ENCODE measurements around the gene PET100.

The PET100 gene

GRCh38 chr19:7676376-7676775 is 46.8 kb downstream of the PET100 start:
- Histone ChIP-seq H3K27ac (no peak overlapping the region), H3K9ac (no peak overlapping the region), H3K4me1 (no peaks in the 10 kb centered on the region), H3K79me2 (no peaks in the 10 kb centered on the region), H3K36me3 (ENCODE audit: control insufficient read depth, insufficient read depth, low read length) (no peaks in the 10 kb centered on the region), H3K27me3 (ENCODE audit: control insufficient read depth, insufficient read depth, low read length) (peaks cover 3% of the 10 kb centered on the region), H3K9me3 (ENCODE audit: control insufficient read depth, low read length) (no peaks in the 10 kb centered on the region), H3K4me3 (ENCODE audit: low read depth, low read length) (no peak overlapping the region), H3K4me2 (ENCODE audit: low read length) (no peak overlapping the region), H2AFZ (no peak overlapping the region)
- no peak for TF ChIP-seq CTCF (IDR thresholded peaks at IDR 0.05)

- H3K4me3 ChIP-seq (ENCODE audit: low read depth, low read length) = no peak within 1 kb of the TSS
- no peak within 1 kb of the TSS for H2AFZ ChIP-seq
- H3K4me1 ChIP-seq = peaks cover 3% of the 10 kb centered on the region
- H3K36me3 ChIP-seq (ENCODE audit: control insufficient read depth, insufficient read depth, low read length) = no peaks in the 10 kb centered on the region
- no peak within 1 kb of the TSS for H3K9ac ChIP-seq
- no peaks in the 10 kb centered on the region for H3K79me2 ChIP-seq
- H3K4me2 ChIP-seq (ENCODE audit: low read length) = no peak within 1 kb of the TSS
- no peak for TF ChIP-seq CTCF (IDR thresholded peaks at IDR 0.05)
- H3K9me3 ChIP-seq (ENCODE audit: control insufficient read depth, low read length) = no peaks in the 10 kb centered on the region
- H3K27ac ChIP-seq = no peak within 1 kb of the TSS
- peaks cover 3% of the 10 kb centered on the region for H3K27me3 ChIP-seq (ENCODE audit: control insufficient read depth, insufficient read depth, low read length)
Observed at GRCh38 chr19:7676854-7677253, 47.3 kb downstream of the PET100 start, which contains the start of gene MCEMP1. TSS of gene MCEMP1 (plus strand) at chr19:7677090. CDS start at chr19:7677121, 31 bp downstream.

GRCh38 chr19:7677669-7678311 is 48.2 kb downstream of the PET100 start:
- no peak for TF ChIP-seq CTCF (IDR thresholded peaks at IDR 0.05)
- Histone ChIP-seq H3K27me3 (ENCODE audit: control insufficient read depth, insufficient read depth, low read length) (peaks cover 3% of the 10 kb centered on the region), H3K36me3 (ENCODE audit: control insufficient read depth, insufficient read depth, low read length) (no peaks in the 10 kb centered on the region), H3K9me3 (ENCODE audit: control insufficient read depth, low read length) (no peaks in the 10 kb centered on the region), H3K9ac (no peak overlapping the region), H3K4me3 (ENCODE audit: low read depth, low read length) (no peak overlapping the region), H3K4me2 (ENCODE audit: low read length) (no peak overlapping the region), H2AFZ (no peak overlapping the region), H3K4me1 (peaks cover 3% of the 10 kb centered on the region), H3K79me2 (no peaks in the 10 kb centered on the region), H3K27ac (no peak overlapping the region)

- Histone ChIP-seq H3K9ac (no peak overlapping the region), H3K27ac (no peak overlapping the region), H3K9me3 (ENCODE audit: control insufficient read depth, low read length) (no peaks in the 10 kb centered on the region), H3K4me3 (ENCODE audit: low read depth, low read length) (no peak overlapping the region), H3K27me3 (ENCODE audit: control insufficient read depth, insufficient read depth, low read length) (peaks cover 3% of the 10 kb centered on the region), H3K79me2 (no peaks in the 10 kb centered on the region), H3K4me2 (ENCODE audit: low read length) (no peak overlapping the region), H3K4me1 (peaks cover 3% of the 10 kb centered on the region), H2AFZ (no peak overlapping the region), H3K36me3 (ENCODE audit: control insufficient read depth, insufficient read depth, low read length) (no peaks in the 10 kb centered on the region)
- no peak for TF ChIP-seq CTCF (IDR thresholded peaks at IDR 0.05)
Observed at GRCh38 chr19:7678971-7679751, 49.6 kb downstream of the PET100 start.
